Activated CD8-positive, alpha-beta T cell treated with anti-CD3 and anti-CD28 coated beads, Interleukin-2, amount 10 ng/mL, durations not matched to agents 7 days and 5 days (primary cell): Measurements from ENCODE around the gene PCDHGA4. TPM values are rescaled to one million over a fixed set of nuclear protein-coding genes. Genes with fewer than 3 reads are reported as not detected.
"Not testable (repeated sequence)": the region's sequence is repeated elsewhere in the genome, so short reads cannot be mapped to it uniquely, and the experiment has no call there.

Experiments
- ATAC-seq: fragments of 150-1000 bp; cut with Tn5 transposase; one replicate; pipeline ENCODE4 v1.10.0; 2021; ENCODE audit warnings: moderate library complexity
- CTCF ChIA-PET: fragments of 350-600 bp; sonication (Branson Sonifier 250); formaldehyde crosslinking; loops from one replicate; lab custom pipeline; 2021; ENCODE audit warnings: antibody characterized with exemption; lab: Charles Lee
- POLR2A ChIA-PET: fragments of 350-600 bp; sonication (Branson Sonifier 250); formaldehyde crosslinking; loops from one replicate; lab custom pipeline; 2021; ENCODE audit warnings: antibody characterized with exemption; lab: Charles Lee
- DNase-seq: peaks from one replicate; pipeline ENCODE4 v3.0.0-alpha.2; 2020
- H3K27ac Mint-ChIP-seq: one replicate; pipeline ENCODE4 v1.8.0; 2021; ENCODE audit warnings: mild to moderate bottlenecking, mixed read lengths
- H3K27me3 Mint-ChIP-seq: one replicate; pipeline ENCODE4 v1.8.0; 2021; ENCODE audit warnings: low read depth, mixed read lengths
- H3K36me3 Mint-ChIP-seq: one replicate; pipeline ENCODE4 v1.8.0; 2021; ENCODE audit warnings: low read depth, mixed read lengths
- H3K4me1 Mint-ChIP-seq: one replicate; pipeline ENCODE4 v1.8.0; 2021; ENCODE audit warnings: low read depth, mixed read lengths
- H3K4me3 Mint-ChIP-seq: one replicate; pipeline ENCODE4 v1.8.0; 2021; ENCODE audit warnings: mild to moderate bottlenecking, mixed read lengths
- H3K9me3 Mint-ChIP-seq: one replicate; pipeline ENCODE4 v1.8.0; 2022; ENCODE audit warnings: mixed read lengths; ENCODE audit not compliant: insufficient read depth
- total RNA-seq, 2 experiments: library from RNA; stranded (reverse); gene quantifications; one replicate each; pipeline ENCODE4 v1.2.3, GENCODE V29; 2021

PCDHGA4 gene
- under 1 TPM in 1 of 2 experiments, not detected in 1; 0.10 TPM for total RNA-seq

DNA sequence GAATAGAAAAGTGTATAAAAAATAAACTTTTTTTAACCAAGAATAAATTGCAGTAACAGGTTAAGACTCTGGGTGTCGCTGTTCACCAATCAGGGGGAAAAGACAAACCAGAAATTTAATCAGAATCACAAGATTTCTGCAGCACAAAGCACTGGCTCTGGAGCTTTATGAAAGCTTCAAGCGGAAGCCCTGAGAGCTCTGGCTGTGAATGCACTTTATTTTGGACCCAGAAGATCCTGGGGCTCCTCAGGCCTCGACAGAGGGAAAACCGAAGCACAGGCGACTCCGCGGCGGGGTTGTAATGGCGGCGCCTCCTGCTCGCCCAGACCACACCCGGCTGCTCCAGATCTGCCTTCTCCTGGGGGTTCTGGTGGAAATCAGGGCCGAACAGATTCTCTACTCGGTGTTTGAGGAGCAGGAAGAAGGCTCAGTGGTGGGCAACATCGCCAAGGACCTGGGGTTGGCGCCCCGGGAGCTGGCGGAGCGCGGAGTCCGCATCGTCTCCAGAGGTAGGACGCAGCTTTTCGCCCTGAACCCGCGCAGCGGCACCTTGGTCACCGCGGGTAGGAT lies at the start of gene PCDHGA4:
Gene PCDHGA4 (plus strand): TSS at position 122 of the 570 bp plus-strand sequence. CDS start 87 bp downstream, at position 209.
- Mint-ChIP-seq H3K4me3 (no peak within 1 kb of the TSS), H3K27me3 (peaks cover 31% of the 10 kb centered on the region), H3K4me1 (peaks cover 2% of the 10 kb centered on the region), H3K36me3 (no peaks in the 10 kb centered on the region), H3K27ac (no peak within 1 kb of the TSS), H3K9me3 (peaks cover 6% of the 10 kb centered on the region)
- CTCF ChIA-PET = interaction anchor here (1.0 to 2.0 kb wide), 7 partner anchors 22 to 523 kb away, joined by 3 to 11 read pairs (median 4); partner anchors contain the start of genes PCDHGA10 and TAF7
- POLR2A ChIA-PET = no interaction called here
- no peak for ATAC-seq
- no peak for DNase-seq

DNA sequence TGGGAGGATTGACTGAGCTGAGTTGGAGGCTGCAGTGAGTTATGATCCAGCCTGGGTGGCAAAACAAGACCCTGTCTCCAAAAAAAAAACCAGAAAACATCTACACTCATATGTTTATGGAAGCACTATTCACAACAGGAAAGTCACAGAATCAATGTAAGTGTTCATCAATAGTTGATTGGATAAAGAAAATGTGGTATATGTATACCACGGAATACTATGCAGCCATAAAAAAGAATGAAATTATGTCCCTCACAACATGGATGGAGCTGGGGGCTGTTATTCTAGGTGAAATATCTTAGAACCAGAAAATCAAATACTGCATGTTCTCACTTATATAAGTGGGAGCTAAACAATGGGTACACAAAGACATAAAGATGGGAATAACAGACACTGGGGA lies 48.2 kb upstream of the PCDHGA4 start:
- H3K27me3 Mint-ChIP-seq = no peaks in the 10 kb centered on the region
- DNase-seq (no peak), ATAC-seq (no peak)
- H3K4me1 Mint-ChIP-seq = no peaks in the 10 kb centered on the region
- ChIA-PET CTCF (interaction anchor here (1.9 kb wide), 1 partner anchor 13 kb away, joined by 4 read pairs; the partner anchor contains the start of gene TAF7), POLR2A (no interaction called here)
- peaks cover 48% of the 10 kb centered on the region for H3K9me3 Mint-ChIP-seq
- no peak overlapping the region for H3K27ac Mint-ChIP-seq
- peaks cover 19% of the 10 kb centered on the region for H3K36me3 Mint-ChIP-seq
- H3K4me3 Mint-ChIP-seq = no peak overlapping the region

DNA sequence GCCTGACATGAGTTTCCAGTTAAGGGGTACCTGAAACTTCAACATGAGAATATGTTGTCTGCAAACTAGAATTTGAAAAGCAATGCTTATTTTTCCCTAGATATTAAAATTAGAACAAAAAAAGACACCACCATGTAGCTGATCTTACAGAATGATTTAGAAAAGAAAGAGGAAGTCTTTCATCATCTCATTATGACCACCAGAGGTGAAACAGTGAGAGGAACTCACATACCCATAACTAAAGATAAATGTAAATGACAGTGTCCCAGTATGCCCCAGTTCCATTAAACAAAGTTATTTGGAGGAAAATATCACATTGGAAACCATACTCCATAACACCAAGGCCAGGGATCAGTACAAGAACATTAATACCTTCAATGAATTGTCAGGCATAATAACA lies 41.1 kb upstream of the PCDHGA4 start:
- no peaks in the 10 kb centered on the region for H3K27me3 Mint-ChIP-seq
- H3K9me3 Mint-ChIP-seq = peaks cover 49% of the 10 kb centered on the region
- DNase-seq (no peak), ATAC-seq (no peak)
- CTCF ChIA-PET = no interaction called here
- no peak overlapping the region for H3K4me3 Mint-ChIP-seq
- peaks cover 60% of the 10 kb centered on the region for H3K36me3 Mint-ChIP-seq
- POLR2A ChIA-PET = no interaction called here
- H3K27ac Mint-ChIP-seq = no peak overlapping the region
- peaks cover 5% of the 10 kb centered on the region for H3K4me1 Mint-ChIP-seq

DNA sequence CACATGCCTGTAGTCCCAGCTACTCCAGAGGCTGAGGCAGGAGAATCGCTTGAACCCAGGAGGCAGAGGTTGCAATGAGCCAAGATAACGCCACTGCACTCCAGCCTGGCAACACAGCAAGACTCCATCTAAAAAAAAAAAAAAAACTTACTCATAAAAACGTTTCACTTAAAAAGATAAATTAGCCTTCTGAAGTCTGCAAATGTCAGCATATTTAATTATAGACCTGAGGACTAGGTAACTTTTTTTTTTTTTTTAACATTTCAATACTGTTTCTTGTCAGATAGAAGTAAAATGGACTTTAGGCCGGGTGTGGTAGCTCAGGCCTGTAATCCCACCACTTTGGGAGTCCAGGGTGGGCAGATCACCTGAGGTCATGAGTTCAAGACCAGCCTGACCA lies 37.9 kb upstream of the PCDHGA4 start:
- CTCF ChIA-PET = interaction anchor here (4.5 kb wide), 1 partner anchor 27 kb away, joined by 33 read pairs; the partner anchor contains the start of gene PCDHGA3
- DNase-seq, H3K27me3 Mint-ChIP-seq, H3K4me3 Mint-ChIP-seq, ATAC-seq, H3K27ac Mint-ChIP-seq, POLR2A ChIA-PET: not testable (repeated sequence)
- peaks cover 80% of the 10 kb centered on the region for H3K36me3 Mint-ChIP-seq
- peaks cover 30% of the 10 kb centered on the region for H3K4me1 Mint-ChIP-seq
- peaks cover 62% of the 10 kb centered on the region for H3K9me3 Mint-ChIP-seq

DNA sequence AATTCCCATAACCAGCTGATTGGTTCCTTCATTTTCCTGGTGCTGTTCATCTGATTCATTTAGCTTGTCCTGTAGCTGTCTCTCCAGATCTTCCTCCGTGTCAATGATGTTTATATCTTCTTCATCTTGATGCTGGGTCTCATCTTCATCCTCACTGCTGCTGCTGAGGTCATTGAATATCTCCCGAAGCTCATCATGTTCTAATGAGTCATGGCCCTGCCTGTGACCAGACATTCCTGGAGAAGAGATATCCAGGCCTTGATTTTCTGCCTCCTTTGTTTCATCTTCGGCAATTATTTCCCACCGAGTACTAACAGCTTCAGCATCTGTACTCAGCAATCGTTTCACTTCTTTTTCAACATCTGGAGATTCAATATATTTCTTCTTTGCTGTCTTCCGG lies 35.6 kb upstream of the PCDHGA4 start:
- ChIA-PET POLR2A (interaction anchor here (0.8 kb wide), 1 partner anchor 50 kb away, joined by 3 read pairs; no protein-coding TSS in a partner anchor), CTCF (interaction anchor here (0.6 to 4.5 kb wide), 9 partner anchors 10 to 194 kb away, joined by 3 to 33 read pairs (median 6); partner anchors contain the start of genes PCDHGA1, PCDHGA3, PCDHGA4 and PCDHGB3)
- peaks cover 70% of the 10 kb centered on the region for H3K36me3 Mint-ChIP-seq
- H3K27me3 Mint-ChIP-seq = no peaks in the 10 kb centered on the region
- H3K4me1 Mint-ChIP-seq = peaks cover 33% of the 10 kb centered on the region
- H3K9me3 Mint-ChIP-seq = peaks cover 57% of the 10 kb centered on the region
- peak overlapping the region; percentile 99 for H3K4me3 Mint-ChIP-seq
- no peak for DNase-seq
- ATAC-seq = no peak
- peak overlapping the region; percentile 37 for H3K27ac Mint-ChIP-seq

DNA sequence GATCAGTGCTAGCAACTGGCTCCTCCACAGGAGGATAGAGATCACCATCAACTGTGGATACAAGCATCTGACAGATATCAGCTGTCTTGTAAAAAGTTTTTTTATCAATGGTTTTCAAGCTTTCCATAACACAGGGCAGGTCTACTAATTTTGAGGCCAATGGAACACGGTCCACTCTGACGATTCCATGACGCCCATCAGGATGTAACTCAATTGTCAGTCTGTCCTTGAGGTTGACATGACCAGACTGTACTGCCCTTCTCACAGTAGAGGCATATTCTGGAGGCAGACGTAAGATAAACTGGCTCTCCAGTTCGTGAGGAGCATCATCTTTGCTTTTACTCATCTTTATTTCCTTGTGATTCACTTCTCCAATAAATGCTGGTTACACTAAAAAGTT lies 35.1 kb upstream of the PCDHGA4 start:
- ATAC-seq = no peak
- ChIA-PET CTCF (interaction anchor here (0.7 to 4.5 kb wide), 35 partner anchors 8 to 594 kb away, joined by 3 to 33 read pairs (median 4); partner anchors contain the start of genes PCDHGA1, PCDHGA10, PCDHGA11 and PCDHGA2), POLR2A (interaction anchor here (0.6 to 1.8 kb wide), 15 partner anchors 8 to 618 kb away, joined by 3 to 14 read pairs (median 3); partner anchors contain the start of gene PCDHGA1)
- peaks cover 56% of the 10 kb centered on the region for H3K9me3 Mint-ChIP-seq
- peaks cover 33% of the 10 kb centered on the region for H3K4me1 Mint-ChIP-seq
- DNase-seq = no peak
- H3K27ac Mint-ChIP-seq = peak overlapping the region; percentile 100
- peaks cover 67% of the 10 kb centered on the region for H3K36me3 Mint-ChIP-seq
- H3K27me3 Mint-ChIP-seq = peaks cover 2% of the 10 kb centered on the region
- H3K4me3 Mint-ChIP-seq = peak overlapping the region; percentile 99

DNA sequence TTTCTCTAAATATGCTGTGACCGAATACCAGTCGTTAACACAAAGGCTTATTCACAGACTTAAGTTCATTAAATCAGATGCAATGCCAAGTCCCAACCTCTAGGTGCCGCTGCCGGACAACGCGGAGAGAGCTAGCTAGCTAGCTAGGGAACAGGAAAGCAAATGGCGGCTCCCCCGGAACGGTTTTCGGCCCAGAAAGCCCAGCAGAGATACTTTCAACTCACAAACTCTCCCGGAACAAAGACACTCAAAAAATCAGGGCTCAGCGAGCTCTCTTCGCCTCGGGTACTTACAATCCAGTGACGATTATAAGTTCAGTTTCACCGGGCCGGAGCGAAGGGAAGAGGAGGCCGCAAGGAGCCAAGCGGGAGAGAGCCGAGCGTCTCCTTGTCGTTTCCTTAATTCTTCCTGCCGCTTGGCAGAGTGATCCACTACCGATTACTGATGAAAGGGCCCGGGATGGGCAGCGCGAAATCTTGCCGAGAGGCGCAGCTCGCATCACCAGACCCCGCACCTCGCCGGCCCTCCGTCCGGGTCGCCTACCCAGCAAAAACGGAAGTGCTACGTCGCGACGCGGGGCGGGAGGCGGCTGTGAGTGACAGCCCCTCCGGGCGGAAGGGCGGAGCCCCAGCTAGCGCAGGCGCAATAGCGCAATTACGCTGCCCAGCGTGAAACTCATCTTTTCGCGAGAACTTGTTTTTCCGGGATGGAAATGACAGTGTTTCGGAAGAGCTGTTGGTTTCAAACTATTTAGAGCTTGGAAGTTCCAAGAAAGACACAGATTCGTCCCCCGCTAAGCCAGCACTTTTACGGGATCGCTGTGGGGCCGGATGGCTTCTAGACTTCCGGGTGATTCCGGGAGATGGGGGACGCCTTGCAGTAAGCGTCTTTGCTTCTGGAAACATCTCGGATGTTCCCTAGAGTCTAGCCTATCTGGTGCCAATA lies 34.3 kb upstream of the PCDHGA4 start, which contains the start of gene TAF7:
Gene TAF7 (minus strand): TSS at position 560 of the 945 bp plus-strand sequence. CDS start 740 bp downstream, outside the sequence.
- peaks cover 53% of the 10 kb centered on the region for H3K9me3 Mint-ChIP-seq
- ChIA-PET POLR2A (interaction anchor here (0.6 to 1.8 kb wide), 20 partner anchors 9 to 640 kb away, joined by 3 to 14 read pairs (median 3); partner anchors contain the start of gene PCDHGA1), CTCF (interaction anchor here (0.7 to 4.5 kb wide), 40 partner anchors 9 to 630 kb away, joined by 3 to 33 read pairs (median 4); partner anchors contain the start of genes HARS1, PCDHB14, PCDHGA1 and PCDHGA10)
- peak within 1 kb of the TSS; percentile 99 for H3K4me3 Mint-ChIP-seq
- H3K27ac Mint-ChIP-seq = peak within 1 kb of the TSS; percentile 100
- H3K4me1 Mint-ChIP-seq = peaks cover 33% of the 10 kb centered on the region
- peaks cover 59% of the 10 kb centered on the region for H3K36me3 Mint-ChIP-seq
- peak; percentile 95 for DNase-seq
- peaks cover 2% of the 10 kb centered on the region for H3K27me3 Mint-ChIP-seq
- peak; percentile 94 for ATAC-seq

DNA sequence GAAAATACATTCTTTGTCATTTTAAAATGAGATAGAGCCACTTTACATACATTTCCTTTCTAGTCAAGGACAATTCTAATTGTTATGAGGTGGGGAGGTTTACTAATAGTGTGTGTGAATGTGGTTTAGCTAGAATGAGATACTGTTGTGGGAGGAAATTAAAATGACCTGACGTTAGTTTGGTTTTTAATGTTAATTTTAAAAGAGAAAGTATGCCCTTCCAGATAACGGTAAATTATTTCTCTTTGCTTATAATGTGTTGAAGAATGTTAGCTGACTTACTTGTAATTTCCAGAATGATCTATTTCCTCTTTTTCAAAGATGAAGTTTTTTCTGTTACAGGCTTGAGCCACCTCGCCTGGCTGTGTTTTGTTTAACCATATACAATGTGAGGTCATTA lies 32.6 kb upstream of the PCDHGA4 start:
- Mint-ChIP-seq H3K27me3 (peaks cover 4% of the 10 kb centered on the region), H3K9me3 (peaks cover 50% of the 10 kb centered on the region), H3K36me3 (peaks cover 44% of the 10 kb centered on the region), H3K4me1 (peaks cover 38% of the 10 kb centered on the region), H3K27ac (no peak overlapping the region), H3K4me3 (no peak overlapping the region)
- POLR2A ChIA-PET = no interaction called here
- CTCF ChIA-PET = interaction anchor here (0.9 to 3.4 kb wide), 4 partner anchors 7 to 242 kb away, joined by 3 to 29 read pairs (median 8); partner anchors contain the start of gene PCDHGA1
- DNase-seq = no peak
- ATAC-seq = no peak

DNA sequence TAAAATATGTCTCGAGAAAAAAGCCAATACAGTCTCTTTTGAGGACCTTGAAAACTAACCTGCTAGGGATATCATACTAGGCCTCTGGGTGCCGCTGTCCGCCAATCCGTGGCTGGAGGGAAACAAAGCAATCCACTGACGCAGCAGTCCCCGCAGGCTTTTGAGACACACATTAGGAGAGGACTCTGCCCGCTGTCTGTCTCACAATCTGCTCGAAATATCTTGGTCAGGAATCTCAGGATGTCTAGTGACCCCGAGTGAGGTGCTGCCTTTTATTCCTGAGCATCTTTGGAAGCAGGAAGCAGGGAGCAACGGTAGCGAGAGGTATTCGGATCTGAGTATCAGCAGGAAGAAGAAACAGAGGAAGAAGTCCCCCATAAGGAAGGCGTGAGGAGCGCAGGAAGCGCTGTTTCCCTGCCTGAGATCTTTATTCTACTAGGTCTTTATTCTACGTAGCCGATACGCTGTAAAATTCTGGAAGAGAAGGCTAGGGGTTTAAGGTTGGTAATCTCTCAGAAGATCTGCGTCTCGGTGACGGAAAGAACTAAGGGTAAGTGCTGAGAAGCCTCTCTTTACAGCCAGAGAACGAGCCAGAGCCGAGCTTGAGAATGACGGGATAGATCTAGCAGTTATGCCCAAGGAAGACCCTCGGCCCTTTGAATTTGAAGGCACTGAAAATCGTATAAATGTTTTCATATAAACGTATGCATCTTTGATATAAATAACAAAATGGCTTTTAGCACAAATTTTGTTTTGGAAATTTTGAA lies 28.6 kb upstream of the PCDHGA4 start:
- ATAC-seq (peak; percentile 93), DNase-seq (peak; percentile 78)
- H3K36me3 Mint-ChIP-seq = peaks cover 9% of the 10 kb centered on the region
- H3K4me3 Mint-ChIP-seq = peak overlapping the region; percentile 80
- H3K27ac Mint-ChIP-seq = no peak overlapping the region
- peaks cover 25% of the 10 kb centered on the region for H3K9me3 Mint-ChIP-seq
- peaks cover 18% of the 10 kb centered on the region for H3K27me3 Mint-ChIP-seq
- ChIA-PET POLR2A (interaction anchor here (0.6 kb wide), 1 partner anchor 9 kb away, joined by 3 read pairs; no protein-coding TSS in a partner anchor), CTCF (interaction anchor here (0.9 to 1.7 kb wide), 4 partner anchors 16 to 238 kb away, joined by 3 to 4 read pairs (median 4); partner anchors contain the start of gene PCDHGA4)
- H3K4me1 Mint-ChIP-seq = peaks cover 12% of the 10 kb centered on the region

DNA sequence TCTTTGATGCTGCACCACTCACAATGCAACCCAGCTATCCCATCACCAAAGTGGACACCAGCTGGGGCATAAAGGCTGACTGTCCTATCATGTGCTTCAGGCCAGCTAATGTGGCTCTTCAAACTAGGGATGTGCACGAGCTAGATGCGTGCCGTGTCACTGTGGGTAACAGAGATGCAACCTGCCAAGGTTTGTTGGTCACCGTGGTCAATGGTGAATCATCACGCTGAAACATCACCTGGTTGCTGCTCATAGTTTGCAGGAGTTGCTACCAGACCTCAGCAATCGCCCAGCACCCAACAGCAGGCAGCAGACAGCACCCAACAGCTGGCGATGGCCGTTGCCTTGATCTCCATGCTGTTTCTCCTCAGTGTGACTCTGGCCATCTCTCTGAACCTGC lies 26.6 kb upstream of the PCDHGA4 start:
- ATAC-seq (no peak), DNase-seq (no peak)

More for the DNA sequence above, 26.6 kb upstream of the PCDHGA4 start:
- Mint-ChIP-seq H3K27ac (no peak overlapping the region), H3K27me3 (peaks cover 23% of the 10 kb centered on the region), H3K4me1 (peaks cover 5% of the 10 kb centered on the region), H3K4me3 (no peak overlapping the region), H3K36me3 (peaks cover 5% of the 10 kb centered on the region), H3K9me3 (peaks cover 15% of the 10 kb centered on the region)
- ChIA-PET POLR2A (interaction anchor here (2.3 kb wide), 1 partner anchor 8 kb away, joined by 14 read pairs; the partner anchor contains the start of gene TAF7), CTCF (interaction anchor here (1.3 to 3.4 kb wide), 2 partner anchors 7 to 10 kb away, joined by 6 to 29 read pairs; partner anchors contain the start of genes PCDHGA2 and TAF7)
